BJ (cell line): ENCODE data around the gene TLCD3A. TPM values are rescaled to one million over a fixed set of nuclear protein-coding genes. Genes with fewer than 3 reads are reported as not detected.

Source experiments
- CTCF ChIA-PET: fragments of 350-600 bp; formaldehyde crosslinking; extraction: SDS; loops from one replicate; lab custom pipeline; 2021; ENCODE audit warnings: antibody characterized with exemption, inconsistent platforms; lab: Yijun Ruan, JAX
- POLR2A ChIA-PET: fragments of 300-600 bp; sonication (Branson Sonifier 250); formaldehyde crosslinking; extraction: SDS; loops from one replicate; lab custom pipeline; 2021; ENCODE audit warnings: antibody characterized with exemption; lab: Charles Lee
- DNase-seq: peaks from one replicate; pipeline ENCODE4 v3.0.0-alpha.2; 2011; ENCODE audit warnings: low read depth
- H3K27me3 ChIP-seq: 2 replicates; pipeline ENCODE4 v1.6.0; 2011; ENCODE audit warnings: low read length; ENCODE audit not compliant: control insufficient read depth, insufficient read depth
- H3K36me3 ChIP-seq: 2 replicates; pipeline ENCODE4 v1.5.1; 2011; ENCODE audit warnings: low read length; ENCODE audit not compliant: control insufficient read depth, insufficient read depth
- H3K4me3 ChIP-seq: 2 replicates; pipeline ENCODE4 v1.5.1; 2011; ENCODE audit warnings: low read depth, mild to moderate bottlenecking, control low read depth, low read length
- CTCF ChIP-seq: IDR thresholded peaks from 2 replicates; pipeline ENCODE4 v1.5.1; 2011; ENCODE audit warnings: low read depth, mild to moderate bottlenecking, control low read depth, inconsistent platforms, low read length, moderate library complexity; ENCODE audit not compliant: insufficient read depth
- polyA plus RNA-seq: library from polyadenylated mRNA; depleted of rRNA; stranded (reverse); fragments of >200 nt; gene quantifications from 2 replicates; pipeline ENCODE4 v1.2.3, GENCODE V29; 2011

The TLCD3A gene
- polyA plus RNA-seq, 1 experiment: 45.8 TPM

- ChIA-PET POLR2A (no interaction called here), CTCF (interaction anchor here (1.1 kb wide), 1 partner anchor 28 kb away, joined by 4 read pairs; no protein-coding TSS in a partner anchor)
- DNase-seq: no peak
Observed at GRCh38 chr17:731644-732066, 741 bp upstream of the TLCD3A start.

GRCh38 chr17:732902-733720 is 715 bp downstream of the TLCD3A start:
- Histone ChIP-seq H3K36me3 (peaks cover 2% of the 10 kb centered on the region; the same call in 1 of the 2 replicates), H3K4me3 (peak overlapping the region; percentile 75), H3K27me3 (no peaks in the 10 kb centered on the region)
- ChIA-PET CTCF (no interaction called here), POLR2A (interaction anchor here (0.6 kb wide), 1 partner anchor 10 kb away, joined by 3 read pairs; no protein-coding TSS in a partner anchor)
- no peak for DNase-seq
- no peak for TF ChIP-seq CTCF

More at GRCh38 chr17:731644-732066, 741 bp upstream of the TLCD3A start:
- no peak for TF ChIP-seq CTCF
- H3K36me3 ChIP-seq: peaks cover 2% of the 10 kb centered on the region; the same call in 1 of the 2 replicates
- H3K27me3 ChIP-seq: no peaks in the 10 kb centered on the region
- H3K4me3 ChIP-seq: peak overlapping the region; percentile 75

DNA sequence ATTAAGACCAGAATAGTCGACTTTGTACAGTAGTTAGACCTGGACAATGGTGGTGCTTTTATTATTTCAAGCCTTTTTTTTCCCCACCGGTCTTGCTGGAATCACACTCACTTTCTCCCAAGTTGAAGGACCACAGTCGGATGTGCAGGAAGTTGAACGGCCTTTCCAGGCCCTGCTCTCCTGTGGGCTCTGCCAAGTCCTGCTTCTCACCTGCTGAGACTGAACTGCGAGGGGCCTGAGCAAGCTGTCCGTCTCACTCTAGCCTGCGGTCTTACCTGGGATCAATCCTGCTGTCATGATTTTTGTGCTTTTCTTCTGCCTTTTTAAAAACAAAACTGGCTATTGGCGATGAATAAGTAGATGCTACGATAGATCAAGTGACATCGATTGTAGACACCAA is 1.3 kb downstream of the TLCD3A start:
- no peak for TF ChIP-seq CTCF
- peaks cover 2% of the 10 kb centered on the region; the same call in 1 of the 2 replicates for H3K36me3 ChIP-seq
- DNase-seq: no peak
- ChIA-PET CTCF (no interaction called here), POLR2A (no interaction called here)
- no peaks in the 10 kb centered on the region for H3K27me3 ChIP-seq
- H3K4me3 ChIP-seq: peak overlapping the region; percentile 75

- Histone ChIP-seq H3K27me3 (no peaks in the 10 kb centered on the region), H3K36me3 (peaks cover 11% of the 10 kb centered on the region), H3K4me3 (no peak overlapping the region)
- CTCF ChIA-PET: interaction anchor here (0.7 to 3.7 kb wide), 3 partner anchors 9 to 259 kb away, joined by 3 to 21 read pairs (median 3); partner anchors contain the start of genes GEMIN4 and TIMM22
- no peak for DNase-seq
- TF ChIP-seq CTCF: no peak
- POLR2A ChIA-PET: no interaction called here
Observed at GRCh38 chr17:737561-738113, 5.2 kb downstream of the TLCD3A start.

DNA sequence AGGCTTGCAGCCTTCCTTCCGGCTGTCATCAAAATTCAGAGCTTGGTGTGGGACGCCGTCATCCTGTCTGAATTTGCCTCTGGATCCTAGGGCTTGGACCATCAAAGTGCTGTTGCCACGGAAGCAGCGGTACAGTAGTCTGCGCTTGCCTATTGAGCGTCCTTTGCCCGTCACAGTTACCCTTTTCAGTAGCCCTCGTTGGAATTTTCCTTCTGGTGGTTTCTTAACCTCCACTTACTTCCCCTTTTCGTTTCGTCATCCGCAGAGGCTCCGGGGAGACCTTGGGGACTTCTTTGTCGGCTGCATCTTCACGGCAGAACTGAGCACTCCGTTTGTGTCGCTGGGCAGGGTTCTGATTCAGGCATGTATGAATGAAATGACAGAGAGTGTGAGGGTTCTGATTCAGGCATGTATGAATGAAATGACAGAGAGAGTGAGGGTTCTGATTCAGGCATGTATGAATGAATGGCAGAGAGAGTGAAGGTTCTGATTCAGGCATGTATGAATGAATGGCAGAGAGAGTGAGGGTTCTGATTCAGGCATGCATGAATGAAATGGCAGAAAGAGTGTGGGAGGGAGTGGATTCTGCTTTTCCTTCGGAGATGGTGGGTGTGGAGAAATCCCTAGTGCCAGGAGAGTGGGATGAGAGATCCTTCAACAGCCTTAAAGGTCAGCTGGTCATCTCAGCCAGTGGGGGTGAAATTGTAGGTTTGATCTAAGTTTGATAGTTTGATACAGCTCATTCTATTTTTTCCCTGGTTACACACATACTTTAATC is 8.0 kb downstream of the TLCD3A start:
- Histone ChIP-seq H3K4me3 (no peak overlapping the region), H3K27me3 (no peaks in the 10 kb centered on the region), H3K36me3 (peaks cover 19% of the 10 kb centered on the region)
- no peak for DNase-seq
- no peak for TF ChIP-seq CTCF
- ChIA-PET CTCF (interaction anchor here (0.9 to 1.0 kb wide), 2 partner anchors 12 to 13 kb away, joined by 3 read pairs; no protein-coding TSS in a partner anchor), POLR2A (no interaction called here)
